Lower leg skin (tissue), 4 donors: ENCODE measurements around the gene ENDOD1. TPM values are rescaled to one million over a fixed set of nuclear protein-coding genes. Genes with fewer than 3 reads are reported as not detected.

ENCODE experiments used
- DNase-seq, 2 donors: peaks; one replicate each; pipeline ENCODE4 v3.0.0-alpha.2; 2019; ENCODE audit warnings: low spot score in 2 of 2
- H3K4me3 ChIP-seq: fragments of 200-600 bp; sonication (generic); 2 replicates; pipeline ENCODE4 v1.5.1; 2017; ENCODE audit warnings: mild to moderate bottlenecking, low read depth; ENCODE audit not compliant: poor library complexity, severe bottlenecking
- POLR2A ChIP-seq, 2 donors: fragments of 450-650 bp; IDR thresholded peaks; one replicate each; pipeline ENCODE4 v1.6.1; 2016 to 2017; ENCODE audit warnings: antibody characterized with exemption in 2 of 2, mild to moderate bottlenecking in 1 of 2, moderate library complexity in 1 of 2
- WGBS, 2 donors: methylation state at CpG; one replicate each; pipeline ENCODE4 v1.1.5; 2018; 5-methylcytosine and 5-hydroxymethylcytosine counted together
- intact Hi-C: fragments of 100-400 bp; cut with DNase I; formaldehyde crosslinking; loops from one replicate; pipeline ENCODE4 v1.15.0; 2023; ENCODE audit warnings: low total_unique reads
- total RNA-seq, 4 donors: library from RNA; depleted of rRNA; stranded (reverse); fragments of >200 nt; gene quantifications; one replicate each; pipeline ENCODE4 v1.1.0, GENCODE V29; 2016
- TF ChIP-seq, protein P1 (sequence below), 3 donors: fragments of 450-650 bp; IDR thresholded peaks; one replicate each; pipeline ENCODE4 v1.5.1; 2016; ENCODE audit warnings: antibody characterized with exemption in 3 of 3, mild to moderate bottlenecking in 3 of 3, moderate library complexity in 2 of 3

ENDOD1 gene
- total RNA-seq, 4 donors from 2014 or later, result 57.6 to 113 (median 87.2) TPM

DNA sequence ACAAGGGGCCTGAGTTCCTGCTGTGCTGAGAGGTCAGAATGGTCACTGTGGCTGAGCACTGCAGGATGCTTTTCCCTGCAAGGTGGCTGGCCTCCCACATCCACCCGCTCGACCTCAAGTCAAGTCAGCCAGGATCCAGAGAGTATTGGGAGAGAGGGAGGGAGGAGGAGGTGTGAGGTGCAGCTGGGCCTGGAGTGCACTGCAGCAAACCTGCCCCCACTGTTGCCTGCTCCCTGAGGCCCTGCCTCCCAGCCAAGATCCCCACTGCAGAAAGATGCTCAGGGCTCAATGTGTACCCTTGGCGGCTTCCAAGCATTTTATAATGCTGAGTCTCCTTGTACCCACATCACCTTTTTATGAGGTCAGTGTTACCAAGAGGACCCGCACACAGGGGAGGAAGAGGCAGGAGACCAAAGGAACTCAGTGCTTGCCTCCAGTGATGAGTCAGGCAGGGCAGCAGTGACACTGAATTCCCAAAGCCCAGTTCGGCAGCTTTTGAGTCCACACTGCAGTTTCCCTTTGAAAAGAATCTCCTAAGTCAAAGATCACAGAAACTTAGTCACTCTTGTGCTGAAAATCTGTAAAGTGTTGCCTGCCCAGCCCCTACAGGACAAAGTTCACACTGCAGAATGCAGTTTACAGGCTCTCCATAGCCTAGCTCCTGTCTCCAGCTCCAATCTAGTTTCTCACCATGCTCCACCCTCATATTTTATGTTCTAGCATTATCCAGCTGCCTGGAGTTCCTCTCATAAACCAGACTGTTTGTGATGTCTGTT lies 3.1 kb downstream of the ENDOD1 start:
- no peak for TF ChIP-seq POLR2A (IDR thresholded peaks at IDR 0.05)
- TF ChIP-seq, protein P1, sequence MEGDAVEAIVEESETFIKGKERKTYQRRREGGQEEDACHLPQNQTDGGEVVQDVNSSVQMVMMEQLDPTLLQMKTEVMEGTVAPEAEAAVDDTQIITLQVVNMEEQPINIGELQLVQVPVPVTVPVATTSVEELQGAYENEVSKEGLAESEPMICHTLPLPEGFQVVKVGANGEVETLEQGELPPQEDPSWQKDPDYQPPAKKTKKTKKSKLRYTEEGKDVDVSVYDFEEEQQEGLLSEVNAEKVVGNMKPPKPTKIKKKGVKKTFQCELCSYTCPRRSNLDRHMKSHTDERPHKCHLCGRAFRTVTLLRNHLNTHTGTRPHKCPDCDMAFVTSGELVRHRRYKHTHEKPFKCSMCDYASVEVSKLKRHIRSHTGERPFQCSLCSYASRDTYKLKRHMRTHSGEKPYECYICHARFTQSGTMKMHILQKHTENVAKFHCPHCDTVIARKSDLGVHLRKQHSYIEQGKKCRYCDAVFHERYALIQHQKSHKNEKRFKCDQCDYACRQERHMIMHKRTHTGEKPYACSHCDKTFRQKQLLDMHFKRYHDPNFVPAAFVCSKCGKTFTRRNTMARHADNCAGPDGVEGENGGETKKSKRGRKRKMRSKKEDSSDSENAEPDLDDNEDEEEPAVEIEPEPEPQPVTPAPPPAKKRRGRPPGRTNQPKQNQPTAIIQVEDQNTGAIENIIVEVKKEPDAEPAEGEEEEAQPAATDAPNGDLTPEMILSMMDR (IDR thresholded peaks at IDR 0.05), result no peak
- WGBS, 2 donors, result 50 to 58% methylated on average over 5 of the region's 5 CpGs
- no peak for DNase-seq
- no peak overlapping the region for H3K4me3 ChIP-seq
- intact Hi-C loops, result no loop called here

DNA sequence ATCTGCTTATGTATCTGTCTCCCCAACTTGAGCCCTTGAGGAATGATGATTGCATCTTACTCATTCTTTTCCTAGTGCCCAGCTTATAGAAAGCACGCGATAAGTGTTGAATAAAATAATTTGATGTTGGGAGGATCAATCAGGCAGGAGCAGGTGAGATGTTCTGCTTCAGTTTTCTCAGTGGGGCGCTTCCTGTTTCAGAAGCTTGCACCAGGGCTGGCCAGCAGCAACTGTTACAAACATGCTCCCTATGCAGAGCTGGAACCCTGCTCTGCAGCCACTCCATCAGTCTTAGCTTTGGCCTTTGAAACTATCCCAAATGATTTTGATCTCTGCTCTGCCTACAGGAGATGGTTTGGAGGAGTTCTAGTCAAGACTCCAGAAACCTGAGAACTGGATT lies 3.9 kb downstream of the ENDOD1 start:
- DNase-seq, result no peak
- WGBS, 2 donors, result 96% methylated on average over 3 of the region's 3 CpGs
- TF ChIP-seq, protein P1 (IDR thresholded peaks at IDR 0.05), result no peak
- no peak for TF ChIP-seq POLR2A (IDR thresholded peaks at IDR 0.05)
- intact Hi-C loops, result no loop called here
- no peak overlapping the region for H3K4me3 ChIP-seq

DNA sequence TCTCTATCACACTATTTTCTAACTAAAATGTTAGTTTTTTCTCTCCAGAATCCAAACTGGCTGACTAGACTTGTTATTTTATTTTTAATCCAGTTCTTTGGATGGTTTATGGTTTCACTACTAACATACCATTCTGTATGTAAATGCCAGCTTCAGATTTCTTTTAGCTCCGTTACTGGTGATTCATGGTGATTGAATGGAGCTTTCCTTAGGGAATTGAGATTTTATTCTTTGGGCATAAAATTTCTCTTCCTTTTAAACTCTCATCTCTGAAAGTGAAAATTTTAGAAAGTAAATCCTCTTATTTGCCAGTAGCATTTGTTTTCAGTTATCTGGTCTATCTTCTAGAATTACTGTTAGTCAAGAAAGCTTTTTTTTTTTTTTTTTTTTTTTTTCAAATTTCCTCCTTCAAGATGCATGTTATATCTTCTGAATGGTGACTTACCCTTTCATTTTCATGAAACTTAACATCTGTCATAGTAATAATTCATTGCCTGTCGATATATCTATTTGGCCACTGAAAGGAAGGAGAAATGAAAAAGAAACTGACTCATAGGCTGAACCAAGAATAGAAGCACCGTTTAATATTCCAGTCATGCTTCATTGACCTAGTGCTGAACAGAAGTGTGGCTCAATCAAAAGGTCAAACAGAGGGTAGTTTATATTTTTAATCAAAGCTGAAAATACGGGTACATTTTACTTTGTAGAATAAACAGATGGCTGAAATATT lies 6.4 kb downstream of the ENDOD1 start:
- WGBS, 2 donors, result 22 to 43% methylated on average over 4 of the region's 4 CpGs
- no peak overlapping the region for H3K4me3 ChIP-seq
- no peak for DNase-seq
- intact Hi-C loops, result no loop called here
- TF ChIP-seq, protein P1 (IDR thresholded peaks at IDR 0.05), result no peak
- no peak for TF ChIP-seq POLR2A (IDR thresholded peaks at IDR 0.05)

DNA sequence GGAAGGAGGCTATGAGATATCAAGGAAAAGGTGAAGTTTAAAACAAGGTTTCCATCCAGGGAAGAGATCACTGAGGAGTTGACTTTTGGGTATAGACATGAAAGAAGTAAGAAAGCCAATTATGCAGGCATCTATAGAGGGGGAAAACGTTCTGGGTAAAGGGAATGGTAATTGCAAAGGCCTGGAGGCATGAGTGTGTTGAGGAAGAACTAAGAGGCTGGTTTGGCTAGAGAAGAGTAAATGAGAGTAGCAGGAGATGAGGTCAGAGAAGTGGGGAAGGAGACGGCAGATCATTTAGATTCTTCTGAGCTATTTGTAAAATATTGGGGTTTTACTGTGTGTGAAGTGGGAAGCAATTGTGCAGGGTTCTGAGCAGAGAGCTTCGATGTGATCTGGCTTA lies 7.6 kb downstream of the ENDOD1 start:
- TF ChIP-seq POLR2A (IDR thresholded peaks at IDR 0.05), result no peak
- TF ChIP-seq, protein P1 (IDR thresholded peaks at IDR 0.05), result no peak
- DNase-seq, result no peak
- intact Hi-C loops, result no loop called here
- no peak overlapping the region for H3K4me3 ChIP-seq
- 61 to 63% methylated on average over 3 of the region's 3 CpGs for WGBS, 2 donors

DNA sequence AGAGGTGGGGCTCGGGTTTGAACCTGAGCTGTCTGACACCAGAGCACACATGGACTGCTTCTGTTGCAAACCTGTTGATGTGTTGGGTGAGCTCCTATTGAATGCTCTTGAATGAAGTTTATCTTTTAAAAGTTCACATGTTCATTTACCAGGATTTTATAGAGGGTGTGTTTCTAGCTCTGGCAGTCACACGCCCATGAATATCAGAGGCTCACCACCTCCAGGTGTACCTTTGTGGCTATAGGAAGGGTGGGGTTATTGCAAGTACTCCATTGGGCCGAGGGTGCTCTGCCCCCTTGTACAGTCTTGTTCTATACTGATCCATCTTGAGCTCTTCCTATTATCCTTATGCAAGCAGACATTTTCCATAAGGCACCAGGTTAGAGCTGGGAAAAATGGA lies 9.2 kb downstream of the ENDOD1 start:
- intact Hi-C loops, result no loop called here
- 79 to 89% methylated on average over 3 of the region's 3 CpGs for WGBS, 2 donors
- no peak overlapping the region for H3K4me3 ChIP-seq
- TF ChIP-seq POLR2A (IDR thresholded peaks at IDR 0.05), result no peak
- no peak for DNase-seq

DNA sequence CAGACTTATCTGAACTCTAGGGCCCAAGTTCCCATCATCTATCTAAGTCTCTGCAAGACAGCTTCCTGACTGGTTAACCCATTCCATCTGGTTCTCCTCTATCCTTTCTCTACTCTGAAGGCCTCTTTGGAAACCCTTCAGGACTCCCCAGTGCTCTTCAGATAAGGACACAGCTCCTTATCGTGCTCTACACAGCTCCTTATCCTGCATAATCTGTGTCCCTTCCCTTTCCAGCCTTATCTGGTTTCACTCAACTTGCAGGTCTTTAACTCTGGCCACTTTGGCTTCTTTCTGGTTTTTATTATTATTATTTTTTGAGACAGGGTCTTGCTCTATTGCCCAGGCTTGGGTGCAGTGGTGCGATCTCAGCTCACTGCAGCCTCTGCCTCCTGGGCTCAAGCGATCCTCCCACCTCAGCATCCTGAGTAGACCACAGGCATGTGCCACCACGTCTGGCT lies 10.6 kb downstream of the ENDOD1 start:
- TF ChIP-seq, protein P1 (IDR thresholded peaks at IDR 0.05), result no peak
- no peak for TF ChIP-seq POLR2A (IDR thresholded peaks at IDR 0.05)
- 88 to 91% methylated on average over 4 of the region's 4 CpGs for WGBS, 2 donors
- intact Hi-C loops, result no loop called here
- H3K4me3 ChIP-seq, result no peak overlapping the region
- DNase-seq, result no peak
